Measurements from ENCODE around the gene TBC1D30.

- TF ChIP-seq TAF1 (conservative IDR thresholded peaks at IDR 0.05) (no peak), FOXA1 (IDR thresholded peaks at IDR 0.05) (no peak), CTCF (IDR thresholded peaks at IDR 0.05; ENCODE audit: low read depth, low read length, missing input control) (no peak), MAX (IDR thresholded peaks at IDR 0.05) (no peak)
Observed at GRCh38 chr12:64806593-64807460, 17.6 kb upstream of the TBC1D30 start.
